Measurements from ENCODE around the gene MAP3K4. TPM values are rescaled to one million over a fixed set of nuclear protein-coding genes. Genes with fewer than 3 reads are reported as not detected.

Gene MAP3K4
- total RNA-seq, 1 experiment from 2014 or later = 27.9 TPM

DNA sequence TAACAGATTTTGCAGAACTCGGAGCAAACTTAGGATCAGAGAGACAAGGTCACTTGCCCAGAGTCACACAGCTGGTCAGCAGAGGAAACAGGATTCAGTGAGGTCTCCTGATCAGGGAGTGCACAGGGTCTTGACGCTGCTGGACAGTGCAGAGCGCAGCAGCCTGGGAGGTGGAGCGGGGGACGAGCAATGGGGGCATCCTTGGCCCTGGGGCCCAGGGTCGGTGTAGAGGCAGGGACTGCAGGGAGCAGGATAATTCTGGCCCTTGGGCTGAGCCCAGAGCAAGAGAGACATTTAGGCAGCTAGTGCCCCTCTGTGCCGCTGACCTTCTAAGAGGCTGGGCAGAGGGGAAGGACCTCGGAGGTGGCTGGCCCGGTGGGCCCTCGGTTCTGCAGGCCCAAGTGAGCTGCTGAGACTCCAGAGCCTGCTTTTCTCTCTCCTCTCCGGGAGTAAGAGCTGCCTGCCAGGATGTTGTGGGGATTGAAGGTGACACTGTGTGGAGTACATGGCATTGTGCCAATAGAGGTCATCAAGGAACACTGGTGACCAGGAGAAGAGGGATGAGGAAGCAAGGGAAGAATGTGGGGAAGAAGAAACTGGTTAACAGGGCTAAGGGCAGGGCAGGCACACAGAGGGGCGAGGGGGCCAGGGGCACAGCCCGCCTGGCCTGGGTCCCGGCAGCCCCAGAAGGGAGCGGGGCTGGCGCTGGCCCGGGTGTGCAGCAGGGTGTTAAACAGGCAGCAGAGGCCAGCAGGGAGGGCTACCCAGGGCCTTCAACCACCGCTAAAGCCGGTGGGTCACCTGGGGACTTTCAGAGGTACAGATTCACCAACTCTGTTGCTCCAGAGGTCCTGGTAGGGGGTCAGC is 160.3 kb downstream of the MAP3K4 start:
- TF ChIP-seq, protein P1, sequence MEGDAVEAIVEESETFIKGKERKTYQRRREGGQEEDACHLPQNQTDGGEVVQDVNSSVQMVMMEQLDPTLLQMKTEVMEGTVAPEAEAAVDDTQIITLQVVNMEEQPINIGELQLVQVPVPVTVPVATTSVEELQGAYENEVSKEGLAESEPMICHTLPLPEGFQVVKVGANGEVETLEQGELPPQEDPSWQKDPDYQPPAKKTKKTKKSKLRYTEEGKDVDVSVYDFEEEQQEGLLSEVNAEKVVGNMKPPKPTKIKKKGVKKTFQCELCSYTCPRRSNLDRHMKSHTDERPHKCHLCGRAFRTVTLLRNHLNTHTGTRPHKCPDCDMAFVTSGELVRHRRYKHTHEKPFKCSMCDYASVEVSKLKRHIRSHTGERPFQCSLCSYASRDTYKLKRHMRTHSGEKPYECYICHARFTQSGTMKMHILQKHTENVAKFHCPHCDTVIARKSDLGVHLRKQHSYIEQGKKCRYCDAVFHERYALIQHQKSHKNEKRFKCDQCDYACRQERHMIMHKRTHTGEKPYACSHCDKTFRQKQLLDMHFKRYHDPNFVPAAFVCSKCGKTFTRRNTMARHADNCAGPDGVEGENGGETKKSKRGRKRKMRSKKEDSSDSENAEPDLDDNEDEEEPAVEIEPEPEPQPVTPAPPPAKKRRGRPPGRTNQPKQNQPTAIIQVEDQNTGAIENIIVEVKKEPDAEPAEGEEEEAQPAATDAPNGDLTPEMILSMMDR (conservative IDR thresholded peaks at IDR 0.05; ENCODE audit: low read depth, low read length) = no peak
- no peak for TF ChIP-seq EZH2 (IDR thresholded peaks at IDR 0.05; ENCODE audit: low read length, unreplicated experiment)
- no peak for TF ChIP-seq EZH2phosphoT487 (IDR thresholded peaks at IDR 0.05; ENCODE audit: borderline replicate concordance, low read length)
- ChIA-PET CTCF (no interaction called here), POLR2A (ENCODE audit: unreplicated experiment) (no interaction called here)
- H3K36me3 ChIP-seq (ENCODE audit: low read depth, low read length) = no peaks in the 10 kb centered on the region
- H4K20me1 ChIP-seq (ENCODE audit: low read length) = no peaks in the 10 kb centered on the region
- H3K9ac ChIP-seq (ENCODE audit: low read length) = no peak overlapping the region
- H3K9me3 ChIP-seq (ENCODE audit: low read length) = no peaks in the 10 kb centered on the region
- no peaks in the 10 kb centered on the region for H3K79me2 ChIP-seq (ENCODE audit: low read length)
- no peaks in the 10 kb centered on the region for H3F3A ChIP-seq (ENCODE audit: low read length, unreplicated experiment)
- ATAC-seq (no peak), DNase-seq (no peak)
- H3K4me3 ChIP-seq (ENCODE audit: low read length) = no peak overlapping the region
- no peak overlapping the region for H2AFZ ChIP-seq (ENCODE audit: low read length)
- no peaks in the 10 kb centered on the region for H3K27me3 ChIP-seq (ENCODE audit: low read length)
- intact Hi-C loops (cut with micrococcal nuclease) = loop anchor here (2.0 kb wide), 1 partner anchor 219 kb away; no protein-coding TSS in a partner anchor
- H3K9me2 ChIP-seq (replicated peaks; ENCODE audit: low read length) = no peaks in the 10 kb centered on the region
- no peaks in the 10 kb centered on the region for H3K4me1 ChIP-seq (ENCODE audit: insufficient read depth, low read length)
- H3K4me2 ChIP-seq (ENCODE audit: low read length) = no peak overlapping the region
- no peak overlapping the region for H3K27ac ChIP-seq (ENCODE audit: low read length)
- BruUV-seq (replicated peaks) = no TSS peak

DNA sequence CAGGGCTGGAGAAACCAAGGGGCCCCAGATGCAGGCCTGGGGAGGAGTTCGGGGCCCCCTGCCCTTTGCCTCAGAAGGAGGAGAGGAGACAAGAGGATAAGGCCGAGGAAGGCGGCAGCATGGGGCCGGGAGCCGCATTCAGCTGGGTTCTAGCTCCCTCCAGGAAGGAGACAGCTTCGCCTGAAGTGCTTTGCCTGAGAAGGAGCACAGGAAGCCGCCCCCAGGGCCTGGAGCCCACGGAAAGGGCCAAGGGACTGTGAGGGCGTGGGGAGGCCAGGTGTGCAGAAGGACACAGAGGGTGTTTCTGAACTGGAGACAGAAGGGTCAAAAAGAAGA is 160.9 kb downstream of the MAP3K4 start:
- no peaks in the 10 kb centered on the region for H3F3A ChIP-seq (ENCODE audit: low read length, unreplicated experiment)
- H3K36me3 ChIP-seq (ENCODE audit: low read depth, low read length) = no peaks in the 10 kb centered on the region; the same call in 1 of the 2 replicates
- H3K27me3 ChIP-seq (ENCODE audit: low read length) = no peaks in the 10 kb centered on the region
- DNase-seq (no peak), ATAC-seq (no peak)
- no peak overlapping the region for H2AFZ ChIP-seq (ENCODE audit: low read length)
- POLR2A ChIA-PET (ENCODE audit: unreplicated experiment) = no interaction called here
- no peak overlapping the region for H3K4me3 ChIP-seq (ENCODE audit: low read length)
- no peaks in the 10 kb centered on the region for H3K4me1 ChIP-seq (ENCODE audit: insufficient read depth, low read length)
- H3K9me3 ChIP-seq (ENCODE audit: low read length) = no peaks in the 10 kb centered on the region
- TF ChIP-seq EZH2phosphoT487 (IDR thresholded peaks at IDR 0.05; ENCODE audit: borderline replicate concordance, low read length) = no peak
- no peak for TF ChIP-seq EZH2 (IDR thresholded peaks at IDR 0.05; ENCODE audit: low read length, unreplicated experiment)
- TF ChIP-seq, protein P1 (conservative IDR thresholded peaks at IDR 0.05; ENCODE audit: low read depth, low read length) = no peak
- CTCF ChIA-PET = no interaction called here
- no peaks in the 10 kb centered on the region for H3K79me2 ChIP-seq (ENCODE audit: low read length)
- no peaks in the 10 kb centered on the region for H4K20me1 ChIP-seq (ENCODE audit: low read length)
- H3K9me2 ChIP-seq (replicated peaks; ENCODE audit: low read length) = no peaks in the 10 kb centered on the region
- no peak overlapping the region for H3K27ac ChIP-seq (ENCODE audit: low read length)
- intact Hi-C loops (cut with micrococcal nuclease) = loop anchor here (2.0 kb wide), 1 partner anchor 218 kb away; no protein-coding TSS in a partner anchor
- H3K9ac ChIP-seq (ENCODE audit: low read length) = no peak overlapping the region
- H3K4me2 ChIP-seq (ENCODE audit: low read length) = no peak overlapping the region
- no TSS peak for BruUV-seq (replicated peaks)
